GM12878 (cell line): Measurements from ENCODE around the gene MRPL34. TPM values are rescaled to one million over a fixed set of nuclear protein-coding genes. Genes with fewer than 3 reads are reported as not detected.

Source experiments
- BACH1 ChIP-seq: fragments of 450-650 bp; IDR thresholded peaks from 2 replicates; pipeline ENCODE4 v1.6.1; 2017; ENCODE audit warnings: mild to moderate bottlenecking, borderline replicate concordance
- CBFB ChIP-seq: IDR thresholded peaks from 2 replicates; pipeline ENCODE4 v1.6.1; 2016; ENCODE audit warnings: antibody characterized with exemption, low read depth
- E2F8 ChIP-seq: fragments of 450-650 bp; IDR thresholded peaks from 2 replicates; pipeline ENCODE4 v1.6.1; 2018; ENCODE audit warnings: mild to moderate bottlenecking, low read depth, moderate library complexity; ENCODE audit not compliant: partially characterized antibody
- FOXK2 ChIP-seq: fragments of 450-650 bp; IDR thresholded peaks from 2 replicates; pipeline ENCODE4 v1.6.1; 2017; ENCODE audit warnings: mild to moderate bottlenecking, moderate library complexity
- FOXM1 ChIP-seq: IDR thresholded peaks from 2 replicates; pipeline ENCODE4 v1.6.1; 2012; ENCODE audit warnings: low read depth, mild to moderate bottlenecking, inconsistent platforms, low read length, moderate library complexity
- HCFC1 ChIP-seq: fragments of 150-350 bp; IDR thresholded peaks from 2 replicates; pipeline ENCODE4 v1.6.1; 2014; ENCODE audit warnings: low read length
- HDAC2 ChIP-seq: fragments of 200-600 bp; sonication (generic); IDR thresholded peaks from 2 replicates; pipeline ENCODE4 v1.6.1; 2017
- IKZF2 ChIP-seq, 2 experiments: fragments of 450-650 bp; IDR thresholded peaks; 2 replicates each; pipeline ENCODE4 v1.6.1; 2017; ENCODE audit warnings: mild to moderate bottlenecking in 2 of 2, moderate library complexity in 2 of 2
- JUND ChIP-seq: IDR thresholded peaks from 2 replicates; pipeline ENCODE4 v1.6.1; 2012; ENCODE audit warnings: low read depth, mild to moderate bottlenecking, low read length, improper control_type of control experiment, moderate library complexity
- KAT2A ChIP-seq: conservative IDR thresholded peaks from 2 replicates; pipeline ENCODE4 v1.6.1; 2011; ENCODE audit warnings: low read depth, low read length; ENCODE audit not compliant: control insufficient read depth
- LARP7 ChIP-seq: fragments of 450-650 bp; IDR thresholded peaks from 2 replicates; pipeline ENCODE4 v1.6.1; 2017; ENCODE audit warnings: mild to moderate bottlenecking
- MEF2A ChIP-seq: IDR thresholded peaks from 2 replicates; pipeline ENCODE4 v1.6.1; 2011; ENCODE audit warnings: low read depth, mild to moderate bottlenecking, low read length, moderate library complexity; ENCODE audit not compliant: insufficient read depth
- MTA3 ChIP-seq: IDR thresholded peaks from 2 replicates; pipeline ENCODE4 v1.6.1; 2012; ENCODE audit warnings: low read length, inconsistent platforms, borderline replicate concordance
- MYC ChIP-seq: IDR thresholded peaks from 2 replicates; pipeline ENCODE4 v1.6.1; 2011; ENCODE audit warnings: mild to moderate bottlenecking, low read length, moderate library complexity, inconsistent platforms; ENCODE audit not compliant: insufficient read depth, insufficient replicate concordance, insufficient read length, severe bottlenecking
- NFXL1 ChIP-seq: fragments of 450-650 bp; IDR thresholded peaks from 2 replicates; pipeline ENCODE4 v1.6.1; 2017; ENCODE audit warnings: antibody characterized with exemption, mild to moderate bottlenecking, borderline replicate concordance
- NR2C2 ChIP-seq: IDR thresholded peaks from 2 replicates; pipeline ENCODE4 v1.6.1; 2011; ENCODE audit warnings: borderline replicate concordance, low read depth; ENCODE audit not compliant: control insufficient read depth, insufficient read length
- NRF1 ChIP-seq: conservative IDR thresholded peaks from 2 replicates; pipeline ENCODE4 v1.6.1; 2011; ENCODE audit warnings: mild to moderate bottlenecking, low read depth, low read length, improper control_type of control experiment
- PKNOX1 ChIP-seq: fragments of 450-650 bp; IDR thresholded peaks from 2 replicates; pipeline ENCODE4 v1.6.1; 2016; ENCODE audit warnings: mild to moderate bottlenecking
- PML ChIP-seq: IDR thresholded peaks from 2 replicates; pipeline ENCODE4 v1.6.1; 2012; ENCODE audit warnings: low read length, inconsistent platforms
- SMC3 ChIP-seq: IDR thresholded peaks from 2 replicates; pipeline ENCODE4 v1.6.1; 2011; ENCODE audit warnings: low read length, improper control_type of control experiment, borderline replicate concordance
- SREBF2 ChIP-seq: IDR thresholded peaks from 2 replicates; pipeline ENCODE4 v1.6.1; 2012; ENCODE audit warnings: mild to moderate bottlenecking, low read length
- SRF ChIP-seq, 2 experiments: IDR thresholded peaks; 2 replicates each; pipeline ENCODE4 v1.6.1; 2011; ENCODE audit warnings: low read depth in 2 of 2, low read length in 2 of 2, mild to moderate bottlenecking in 1 of 2, moderate library complexity in 1 of 2
- STAT1 ChIP-seq: fragments of 450-650 bp; conservative IDR thresholded peaks from 2 replicates; pipeline ENCODE4 v1.6.1; 2014; ENCODE audit warnings: antibody characterized with exemption, mild to moderate bottlenecking
- TBL1XR1 ChIP-seq: IDR thresholded peaks from 2 replicates; pipeline ENCODE4 v1.6.1; 2012; ENCODE audit warnings: low read depth, low read length, improper control_type of control experiment
- TCF7 ChIP-seq: IDR thresholded peaks from 2 replicates; pipeline ENCODE4 v1.6.1; 2014; ENCODE audit warnings: antibody characterized with exemption, borderline replicate concordance
- ZNF274 ChIP-seq: IDR thresholded peaks from one replicate; pipeline ENCODE4 v1.8.0; 2011; ENCODE audit not compliant: insufficient read length, insufficient read depth
- polyA plus RNA-seq, 11 experiments: library from polyadenylated mRNA; depleted of rRNA in 4 of 11; unstranded in 6 of 11; stranded (reverse) in 5 of 11; fragments of >200 nt; fragmentation: Nextera tagmentation in 4 of 11; fragmentation: Illumina TruSeq in 1 of 11; extraction: Ambion mirVana in 4 of 11; extraction: Trizol in 1 of 11; gene quantifications; 1 replicate in 1 of 11; 2 replicates in 10 of 11; pipeline versions ENCODE4 v1.2.1 to v1.2.3, GENCODE V29; 2011 to 2016; ENCODE audit warnings: inconsistent platforms in 2 of 11, missing spikeins in 2 of 11, low read depth in 1 of 11
- total RNA-seq, 4 experiments: library from RNA; depleted of rRNA in 3 of 4; stranded (reverse); fragments of >200 nt in 3 of 4; fragmentation: Illumina TruSeq in 1 of 4; extraction: Trizol in 1 of 4; gene quantifications; 2 replicates each; pipeline versions ENCODE4 v1.2.1 to v1.2.3, GENCODE V29; 2013 to 2021
- TF ChIP-seq, protein P1 (sequence below): IDR thresholded peaks from 2 replicates; pipeline ENCODE4 v1.6.1; 2012; ENCODE audit warnings: low read length, inconsistent platforms

Gene MRPL34
- total and polyA plus RNA-seq, 10 of the 15 experiments (the other 5 are each of a cell fraction or from before 2014, with no cell fraction given): 8.6 to 198 (median 78.6) TPM

GRCh38 chr19:17334414-17335409 lies 29.0 kb downstream of the MRPL34 start, which contains the start of gene ANO8 (continued):
- TF ChIP-seq SMC3 (no peak), MEF2A (no peak), ZNF274 (no peak), SREBF2 (peak; percentile 17; the same call in 1 of the 2 replicates), HDAC2 (no peak), NRF1 (no peak), NFXL1 (no peak), BACH1 (peak; percentile 84), FOXM1 (no peak), KAT2A (no peak), NR2C2 (no peak), PML (no peak), SRF (IDR thresholded peaks at IDR 0.05; ENCODE audit: low read depth in 2 of 2, low read length in 2 of 2) (peak in 1 of 2 experiments; percentile 46; a peak in 1 of 4 replicates), STAT1 (no peak), MYC (no peak), CBFB (peak; percentile 54; the same call in 1 of the 2 replicates), LARP7 (peak; percentile 95), IKZF2 (IDR thresholded peaks at IDR 0.05) (peak; percentile 56 to 68), HCFC1 (peak; percentile 39; the same call in 1 of the 2 replicates), TCF7 (no peak), TBL1XR1 (no peak), MTA3 (no peak), E2F8 (no peak), JUND (no peak), PKNOX1 (peak; percentile 94), FOXK2 (no peak)
- TF ChIP-seq, protein P1, sequence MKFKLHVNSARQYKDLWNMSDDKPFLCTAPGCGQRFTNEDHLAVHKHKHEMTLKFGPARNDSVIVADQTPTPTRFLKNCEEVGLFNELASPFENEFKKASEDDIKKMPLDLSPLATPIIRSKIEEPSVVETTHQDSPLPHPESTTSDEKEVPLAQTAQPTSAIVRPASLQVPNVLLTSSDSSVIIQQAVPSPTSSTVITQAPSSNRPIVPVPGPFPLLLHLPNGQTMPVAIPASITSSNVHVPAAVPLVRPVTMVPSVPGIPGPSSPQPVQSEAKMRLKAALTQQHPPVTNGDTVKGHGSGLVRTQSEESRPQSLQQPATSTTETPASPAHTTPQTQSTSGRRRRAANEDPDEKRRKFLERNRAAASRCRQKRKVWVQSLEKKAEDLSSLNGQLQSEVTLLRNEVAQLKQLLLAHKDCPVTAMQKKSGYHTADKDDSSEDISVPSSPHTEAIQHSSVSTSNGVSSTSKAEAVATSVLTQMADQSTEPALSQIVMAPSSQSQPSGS: no peak
